ENCODE measurements around the gene CD164.
"Not testable (repeated sequence)": the region's sequence is repeated elsewhere in the genome, so short reads cannot be mapped to it uniquely, and the experiment has no call there.

Gene CD164

DNA sequence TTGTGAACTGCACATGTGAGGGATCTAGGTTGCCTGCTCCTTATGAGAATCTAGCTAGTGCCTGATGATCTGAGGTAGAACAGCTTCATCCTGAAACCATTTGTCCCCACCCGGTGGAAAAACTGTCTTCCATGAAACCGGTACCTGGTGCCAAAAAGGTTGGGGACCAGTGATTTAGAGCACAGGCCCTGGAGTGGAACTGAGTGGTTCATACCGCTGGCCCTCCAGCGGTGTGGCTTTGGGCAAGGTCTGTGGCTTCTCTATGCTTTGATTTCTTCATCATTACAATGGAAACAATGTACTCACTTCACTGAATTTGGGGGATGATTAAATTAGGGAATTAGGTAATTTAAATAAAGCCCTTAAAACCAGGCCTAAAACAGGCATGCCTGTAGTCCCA lies 36.3 kb downstream of the CD164 start:
- Histone ChIP-seq H3K27me3 (ENCODE audit: insufficient read depth, low read length) (no peaks in the 10 kb centered on the region), H3K4me1 (ENCODE audit: control insufficient read depth, insufficient read depth, low read length, unreplicated experiment) (no peaks in the 10 kb centered on the region), H3K79me2 (ENCODE audit: control insufficient read depth, insufficient read depth, low read length, unreplicated experiment) (no peaks in the 10 kb centered on the region), H2AFZ (ENCODE audit: low read length, unreplicated experiment) (no peak overlapping the region), H3K36me3 (ENCODE audit: insufficient read depth, low read length) (no peaks in the 10 kb centered on the region), H3K27ac (ENCODE audit: low read depth, low read length) (no peak overlapping the region), H3K4me3 (ENCODE audit: low read depth, low read length) (no peak overlapping the region)

- Histone ChIP-seq H3K27me3 (ENCODE audit: insufficient read depth, low read length) (no peaks in the 10 kb centered on the region), H2AFZ (ENCODE audit: low read length, unreplicated experiment) (no peak overlapping the region), H3K79me2 (ENCODE audit: control insufficient read depth, insufficient read depth, low read length, unreplicated experiment) (no peaks in the 10 kb centered on the region), H3K27ac (ENCODE audit: low read depth, low read length) (no peak overlapping the region), H3K4me1 (ENCODE audit: control insufficient read depth, insufficient read depth, low read length, unreplicated experiment) (no peaks in the 10 kb centered on the region), H3K4me3 (ENCODE audit: low read depth, low read length) (no peak overlapping the region), H3K36me3 (ENCODE audit: insufficient read depth, low read length) (no peaks in the 10 kb centered on the region)
These were observed 38.0 kb downstream of the CD164 start for GRCh38 chr6:109344226-109344625.

GRCh38 chr6:109343518-109343917 lies 38.7 kb downstream of the CD164 start:
- Histone ChIP-seq H3K4me3 (ENCODE audit: low read depth, low read length) (no peak overlapping the region), H3K4me1 (ENCODE audit: control insufficient read depth, insufficient read depth, low read length, unreplicated experiment) (no peaks in the 10 kb centered on the region), H2AFZ (ENCODE audit: low read length, unreplicated experiment) (no peak overlapping the region), H3K27me3 (ENCODE audit: insufficient read depth, low read length) (no peaks in the 10 kb centered on the region), H3K36me3 (ENCODE audit: insufficient read depth, low read length) (no peaks in the 10 kb centered on the region), H3K79me2 (ENCODE audit: control insufficient read depth, insufficient read depth, low read length, unreplicated experiment) (no peaks in the 10 kb centered on the region), H3K27ac (ENCODE audit: low read depth, low read length) (no peak overlapping the region)

DNA sequence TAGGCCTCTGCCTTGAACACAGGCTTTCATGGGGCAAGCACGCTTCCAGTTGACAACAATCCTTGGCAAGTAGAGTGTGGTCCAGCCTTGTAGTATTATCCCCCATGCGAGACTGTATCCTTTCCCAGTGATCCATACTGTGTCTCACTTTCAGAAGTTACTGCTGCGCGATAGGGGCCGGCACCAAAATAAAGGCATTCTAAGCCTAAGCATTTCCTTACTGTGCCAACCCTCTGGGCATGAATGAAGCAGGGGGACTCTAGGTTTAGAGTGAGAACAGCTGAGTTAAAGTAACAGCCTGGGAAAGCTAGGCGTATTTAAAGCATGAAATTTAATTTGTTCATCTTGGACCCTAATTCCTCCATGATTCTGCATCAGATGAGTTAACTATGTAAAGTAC lies 39.4 kb downstream of the CD164 start:
- no peak overlapping the region for H2AFZ ChIP-seq (ENCODE audit: low read length, unreplicated experiment)
- H3K36me3 ChIP-seq (ENCODE audit: insufficient read depth, low read length): no peaks in the 10 kb centered on the region
- no peak overlapping the region for H3K4me3 ChIP-seq (ENCODE audit: low read depth, low read length)
- H3K27me3 ChIP-seq (ENCODE audit: insufficient read depth, low read length): no peaks in the 10 kb centered on the region
- H3K27ac ChIP-seq (ENCODE audit: low read depth, low read length): no peak overlapping the region
- H3K79me2 ChIP-seq (ENCODE audit: control insufficient read depth, insufficient read depth, low read length, unreplicated experiment): no peaks in the 10 kb centered on the region
- no peaks in the 10 kb centered on the region for H3K4me1 ChIP-seq (ENCODE audit: control insufficient read depth, insufficient read depth, low read length, unreplicated experiment)

- Histone ChIP-seq H3K4me1 (ENCODE audit: control insufficient read depth, insufficient read depth, low read length, unreplicated experiment) (no peaks in the 10 kb centered on the region), H2AFZ (ENCODE audit: low read length, unreplicated experiment) (no peak overlapping the region), H3K27me3 (ENCODE audit: insufficient read depth, low read length) (no peaks in the 10 kb centered on the region), H3K79me2 (ENCODE audit: control insufficient read depth, insufficient read depth, low read length, unreplicated experiment) (no peaks in the 10 kb centered on the region), H3K4me3 (ENCODE audit: low read depth, low read length) (no peak overlapping the region), H3K27ac (ENCODE audit: low read depth, low read length) (no peak overlapping the region), H3K36me3 (ENCODE audit: insufficient read depth, low read length) (no peaks in the 10 kb centered on the region)
These were observed 39.8 kb downstream of the CD164 start for GRCh38 chr6:109342506-109342905.

DNA sequence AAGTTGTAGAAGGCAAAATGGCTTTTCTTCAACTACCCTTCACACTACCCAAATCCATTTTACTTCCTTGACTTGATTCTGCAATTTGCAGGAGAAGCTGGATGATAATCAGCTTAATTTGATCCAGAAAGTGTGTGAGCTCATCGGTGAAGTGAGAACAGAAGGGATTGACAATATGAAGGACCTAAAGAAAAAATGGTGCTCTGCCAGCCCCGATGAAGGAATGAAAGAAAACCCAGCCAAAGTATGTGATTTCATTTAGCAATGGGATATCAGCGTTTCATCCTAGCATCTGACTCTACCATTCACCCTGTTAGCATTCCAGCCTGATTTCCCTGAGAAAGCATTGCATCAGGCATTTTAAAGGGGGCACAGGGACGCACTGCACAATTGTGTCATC lies 41.5 kb downstream of the CD164 start:
- no peaks in the 10 kb centered on the region for H3K27me3 ChIP-seq (ENCODE audit: insufficient read depth, low read length)
- no peak overlapping the region for H3K4me3 ChIP-seq (ENCODE audit: low read depth, low read length)
- no peak overlapping the region for H2AFZ ChIP-seq (ENCODE audit: low read length, unreplicated experiment)
- no peaks in the 10 kb centered on the region for H3K79me2 ChIP-seq (ENCODE audit: control insufficient read depth, insufficient read depth, low read length, unreplicated experiment)
- no peaks in the 10 kb centered on the region for H3K36me3 ChIP-seq (ENCODE audit: insufficient read depth, low read length)
- no peak overlapping the region for H3K27ac ChIP-seq (ENCODE audit: low read depth, low read length)
- peaks cover 5% of the 10 kb centered on the region for H3K4me1 ChIP-seq (ENCODE audit: control insufficient read depth, insufficient read depth, low read length, unreplicated experiment)

DNA sequence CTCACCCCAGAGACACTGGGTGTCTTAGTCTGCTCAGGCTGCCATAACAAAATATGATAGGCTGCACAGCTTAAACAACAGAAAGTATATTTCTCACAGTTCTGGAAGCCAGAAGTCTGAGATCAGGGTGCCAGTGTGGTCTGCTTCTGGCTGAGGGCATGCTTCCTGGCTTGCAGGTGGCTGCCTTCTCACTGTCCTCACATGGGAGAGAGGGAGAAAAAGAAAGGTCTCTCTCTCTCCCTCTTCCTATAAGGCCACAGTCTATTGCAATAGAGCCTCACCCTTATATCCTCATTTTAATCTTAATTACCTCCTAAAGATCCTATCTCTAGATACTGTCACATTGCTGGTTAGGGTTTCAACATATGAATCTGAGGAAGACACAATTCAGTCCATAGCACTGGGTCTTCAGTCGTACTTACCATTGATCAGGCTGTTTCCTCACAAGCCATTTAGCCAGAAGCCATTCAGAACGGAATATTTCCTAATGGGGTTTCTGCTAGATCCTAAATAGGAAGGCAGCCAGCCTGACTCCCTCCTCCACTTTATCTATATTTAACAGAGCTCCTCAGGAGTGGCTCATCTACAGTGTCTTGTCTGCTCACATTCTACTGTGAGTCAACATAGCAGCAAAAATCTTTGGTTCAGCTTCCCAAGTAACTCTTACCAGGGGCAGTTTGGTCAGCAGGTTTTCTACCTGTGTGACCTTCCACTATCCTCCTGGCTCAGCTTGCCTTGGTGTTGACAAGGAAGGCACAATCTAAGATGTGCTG lies 42.2 kb downstream of the CD164 start:
- no peak overlapping the region for H2AFZ ChIP-seq (ENCODE audit: low read length, unreplicated experiment)

GRCh38 chr6:109336221-109336961 lies 45.9 kb downstream of the CD164 start:
- H3K79me2 ChIP-seq (ENCODE audit: control insufficient read depth, insufficient read depth, low read length, unreplicated experiment): no peaks in the 10 kb centered on the region
- no peaks in the 10 kb centered on the region for H3K36me3 ChIP-seq (ENCODE audit: insufficient read depth, low read length)
- peaks cover 5% of the 10 kb centered on the region for H3K4me1 ChIP-seq (ENCODE audit: control insufficient read depth, insufficient read depth, low read length, unreplicated experiment)
- H2AFZ ChIP-seq (ENCODE audit: low read length, unreplicated experiment): no peak overlapping the region
- H3K4me3 ChIP-seq (ENCODE audit: low read depth, low read length): no peak overlapping the region
- no peak overlapping the region for H3K27ac ChIP-seq (ENCODE audit: low read depth, low read length)
- no peaks in the 10 kb centered on the region for H3K27me3 ChIP-seq (ENCODE audit: insufficient read depth, low read length)

More for the DNA sequence above, 42.2 kb downstream of the CD164 start:
- peaks cover 5% of the 10 kb centered on the region for H3K4me1 ChIP-seq (ENCODE audit: control insufficient read depth, insufficient read depth, low read length, unreplicated experiment)
- H3K27ac ChIP-seq (ENCODE audit: low read depth, low read length): no peak overlapping the region
- H3K79me2 ChIP-seq (ENCODE audit: control insufficient read depth, insufficient read depth, low read length, unreplicated experiment): no peaks in the 10 kb centered on the region
- H3K36me3 ChIP-seq (ENCODE audit: insufficient read depth, low read length): no peaks in the 10 kb centered on the region
- no peaks in the 10 kb centered on the region for H3K27me3 ChIP-seq (ENCODE audit: insufficient read depth, low read length)
- no peak overlapping the region for H3K4me3 ChIP-seq (ENCODE audit: low read depth, low read length)

DNA sequence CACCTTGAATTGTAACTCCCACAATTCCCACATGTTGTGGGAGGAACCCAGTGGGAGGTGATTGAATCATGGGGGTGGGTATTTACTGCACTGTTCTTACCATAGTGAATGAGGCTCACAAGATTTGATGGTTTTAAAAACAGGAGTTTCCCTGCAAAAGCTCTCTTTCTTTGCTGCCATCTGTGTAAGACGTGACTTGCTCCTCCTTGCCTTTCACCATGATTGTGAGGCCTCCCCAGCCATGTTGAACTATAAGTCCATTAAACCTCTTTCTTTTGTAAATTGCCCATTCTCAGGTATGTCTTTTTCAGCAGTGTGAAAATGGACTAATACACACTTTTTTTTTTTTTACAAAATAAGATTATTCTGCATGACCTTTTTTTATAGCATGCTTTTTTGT lies 48.4 kb downstream of the CD164 start:
- not testable (repeated sequence) for H3K4me3 ChIP-seq (ENCODE audit: low read depth, low read length)

DNA sequence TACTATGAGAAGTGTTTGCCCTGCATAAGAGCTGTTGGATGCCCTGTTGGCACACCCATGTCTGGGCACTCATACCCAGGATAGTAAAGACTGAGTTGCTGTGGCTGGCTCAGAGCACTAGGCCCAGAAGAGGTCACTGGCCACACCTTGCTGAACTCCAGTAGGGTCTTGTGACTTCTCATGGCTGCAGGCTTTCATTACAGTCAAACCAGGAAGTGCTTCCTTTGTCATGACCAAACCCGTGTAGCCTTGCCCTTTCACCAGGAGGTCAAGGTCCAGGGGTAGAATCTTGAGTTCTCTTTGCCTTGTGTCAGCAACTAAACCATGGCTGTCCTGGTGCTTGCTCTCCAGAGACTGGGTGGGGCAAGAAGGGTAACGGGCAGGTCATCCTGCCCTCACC lies 49.5 kb downstream of the CD164 start:
- Histone ChIP-seq H3K36me3 (ENCODE audit: insufficient read depth, low read length) (no peaks in the 10 kb centered on the region), H3K27ac (ENCODE audit: low read depth, low read length) (no peak overlapping the region), H3K4me1 (ENCODE audit: control insufficient read depth, insufficient read depth, low read length, unreplicated experiment) (peaks cover 5% of the 10 kb centered on the region), H2AFZ (ENCODE audit: low read length, unreplicated experiment) (no peak overlapping the region), H3K4me3 (ENCODE audit: low read depth, low read length) (no peak overlapping the region), H3K79me2 (ENCODE audit: control insufficient read depth, insufficient read depth, low read length, unreplicated experiment) (no peaks in the 10 kb centered on the region), H3K27me3 (ENCODE audit: insufficient read depth, low read length) (no peaks in the 10 kb centered on the region)

More for the DNA sequence above, 48.4 kb downstream of the CD164 start:
- H3K4me1 ChIP-seq (ENCODE audit: control insufficient read depth, insufficient read depth, low read length, unreplicated experiment); H3K27me3 ChIP-seq (ENCODE audit: insufficient read depth, low read length); H3K36me3 ChIP-seq (ENCODE audit: insufficient read depth, low read length); H3K27ac ChIP-seq (ENCODE audit: low read depth, low read length); H3K79me2 ChIP-seq (ENCODE audit: control insufficient read depth, insufficient read depth, low read length, unreplicated experiment); H2AFZ ChIP-seq (ENCODE audit: low read length, unreplicated experiment): not testable (repeated sequence)

GRCh38 chr6:109331081-109331480 lies 51.2 kb downstream of the CD164 start:
- Histone ChIP-seq H2AFZ (ENCODE audit: low read length, unreplicated experiment) (no peak overlapping the region), H3K27ac (ENCODE audit: low read depth, low read length) (no peak overlapping the region), H3K36me3 (ENCODE audit: insufficient read depth, low read length) (no peaks in the 10 kb centered on the region), H3K79me2 (ENCODE audit: control insufficient read depth, insufficient read depth, low read length, unreplicated experiment) (no peaks in the 10 kb centered on the region), H3K27me3 (ENCODE audit: insufficient read depth, low read length) (no peaks in the 10 kb centered on the region), H3K4me3 (ENCODE audit: low read depth, low read length) (no peak overlapping the region), H3K4me1 (ENCODE audit: control insufficient read depth, insufficient read depth, low read length, unreplicated experiment) (no peaks in the 10 kb centered on the region)

Data from ACC112 (cell line).